Retinal pigment epithelial cell (primary cell): Measurements from ENCODE around the gene PRPF19.

Experiments used
- DNase-seq: peaks from one replicate; pipeline ENCODE4 v3.0.0-alpha.2; 2010; ENCODE audit warnings: low read depth
- H3K4me3 ChIP-seq: 2 replicates; pipeline ENCODE4 v1.5.1; 2011; ENCODE audit warnings: mild to moderate bottlenecking, low read length, control low read depth, moderate library complexity
- CTCF ChIP-seq: conservative IDR thresholded peaks from 2 replicates; pipeline ENCODE4 v1.5.1; 2011; ENCODE audit warnings: low read depth, low read length, control low read depth, inconsistent platforms

The PRPF19 gene

GRCh38 chr11:60905047-60905446 lies 1.3 kb downstream of the PRPF19 start:
- no peak for TF ChIP-seq CTCF
- DNase-seq = no peak
- peak overlapping the region; percentile 93 for H3K4me3 ChIP-seq

- no peak overlapping the region for H3K4me3 ChIP-seq
- no peak for TF ChIP-seq CTCF
- DNase-seq = no peak
These were observed 3.8 kb downstream of the PRPF19 start for GRCh38 chr11:60902625-60903024.

GRCh38 chr11:60900673-60901404 lies 5.5 kb downstream of the PRPF19 start:
- DNase-seq = no peak
- no peak for TF ChIP-seq CTCF
- no peak overlapping the region for H3K4me3 ChIP-seq

GRCh38 chr11:60899977-60900376 lies 6.4 kb downstream of the PRPF19 start:
- TF ChIP-seq CTCF = no peak
- DNase-seq = no peak
- no peak overlapping the region for H3K4me3 ChIP-seq

- no peak for DNase-seq
- H3K4me3 ChIP-seq = no peak overlapping the region
- peak; percentile 99 for TF ChIP-seq CTCF
These were observed 7.1 kb downstream of the PRPF19 start for GRCh38 chr11:60899046-60899936.

GRCh38 chr11:60897496-60897895 lies 8.9 kb downstream of the PRPF19 start:
- no peak for TF ChIP-seq CTCF
- H3K4me3 ChIP-seq = no peak overlapping the region
- no peak for DNase-seq
